ENCODE measurements around the gene MBD3L1.

GRCh38 chr19:8849232-8849631 lies 17.1 kb downstream of the MBD3L1 start:
- TF ChIP-seq CTCF (IDR thresholded peaks at IDR 0.05; ENCODE audit: low read depth, low read length) (no peak), POLR2A (IDR thresholded peaks at IDR 0.05; ENCODE audit: extremely low read depth, insufficient read length) (no peak)

Measured in NB4 (cell line).